Stimulated activated naive CD8-positive, alpha-beta T cell treated with anti-CD3 and anti-CD28 coated beads, Interleukin-15, amount 100 ng/mL, for 72 hours (primary cell): ENCODE results near the gene GLP1R.

Source experiments
- ATAC-seq: fragments of 150-1000 bp; cut with Tn5 transposase; 2 replicates; pipeline ENCODE4 v1.10.0; 2021; ENCODE audit warnings: mild to moderate bottlenecking, moderate library complexity
- DNase-seq, 2 donors: peaks; one replicate each; pipeline ENCODE4 v3.0.0; 2021 to 2022
- H3K27ac Mint-ChIP-seq, 2 donors: one replicate each; pipeline ENCODE4 v1.8.0; 2022; ENCODE audit warnings: mild to moderate bottlenecking in 2 of 2, mixed read lengths in 2 of 2, moderate library complexity in 2 of 2
- H3K27me3 Mint-ChIP-seq: one replicate; pipeline ENCODE4 v1.8.0; 2022; ENCODE audit warnings: mixed read lengths
- H3K4me1 Mint-ChIP-seq: one replicate; pipeline ENCODE4 v1.8.0; 2022; ENCODE audit warnings: mild to moderate bottlenecking, mixed read lengths
- H3K4me3 Mint-ChIP-seq, 2 donors: one replicate each; pipeline ENCODE4 v1.8.0; 2022; ENCODE audit warnings: mild to moderate bottlenecking in 2 of 2, mixed read lengths in 2 of 2, moderate library complexity in 1 of 2
- H3K9me3 Mint-ChIP-seq, 2 donors: one replicate each; pipeline ENCODE4 v1.8.0; 2022; ENCODE audit warnings: mixed read lengths in 2 of 2

GLP1R gene

DNA sequence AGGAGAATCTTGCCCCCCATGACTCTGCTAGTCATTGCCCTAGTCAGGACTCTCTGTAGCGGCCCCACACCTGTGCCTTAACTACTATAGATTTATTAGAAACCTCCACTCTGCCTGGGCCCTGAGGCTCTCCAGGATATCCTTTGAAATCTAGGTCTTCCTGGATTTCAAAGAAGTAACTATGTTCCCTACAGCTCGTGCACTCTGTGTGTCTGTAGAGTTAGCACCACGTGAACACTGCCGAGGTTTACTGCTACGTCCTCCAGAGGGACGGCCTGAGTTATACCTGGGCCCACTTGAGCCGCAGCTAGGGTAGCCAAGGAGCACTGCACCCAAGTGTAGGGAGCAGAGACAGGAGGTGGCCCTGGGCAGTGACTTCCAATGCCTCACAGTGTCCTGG, 19.8 kb downstream of the GLP1R start:
- Mint-ChIP-seq H3K9me3 (no peaks in the 10 kb centered on the region), H3K4me3 (no peak overlapping the region), H3K27ac (no peak overlapping the region), H3K27me3 (peaks cover 34% of the 10 kb centered on the region), H3K4me1 (no peaks in the 10 kb centered on the region)
- no peak for DNase-seq
- ATAC-seq = no peak

DNA sequence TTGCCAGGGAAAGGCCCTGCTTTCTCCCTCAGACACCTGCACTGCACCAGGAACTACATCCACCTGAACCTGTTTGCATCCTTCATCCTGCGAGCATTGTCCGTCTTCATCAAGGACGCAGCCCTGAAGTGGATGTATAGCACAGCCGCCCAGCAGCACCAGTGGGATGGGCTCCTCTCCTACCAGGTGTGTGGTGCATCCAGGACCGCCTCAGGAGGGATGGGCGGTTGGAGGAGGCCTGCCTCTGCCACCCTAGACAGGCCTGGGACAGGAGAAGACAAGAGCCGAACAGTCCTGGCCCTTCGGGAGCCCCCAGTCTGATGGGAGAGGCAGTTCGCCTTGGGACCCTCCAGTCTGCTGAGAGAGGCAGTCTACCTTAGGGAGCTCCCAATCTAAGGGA, 24.2 kb downstream of the GLP1R start:
- peak in 1 of 2 donors; percentile 6 for DNase-seq
- H3K27ac Mint-ChIP-seq = no peak overlapping the region
- H3K4me1 Mint-ChIP-seq = peaks cover 27% of the 10 kb centered on the region
- ATAC-seq = no peak
- H3K4me3 Mint-ChIP-seq = no peak overlapping the region
- no peaks in the 10 kb centered on the region for H3K9me3 Mint-ChIP-seq
- peaks cover 17% of the 10 kb centered on the region for H3K27me3 Mint-ChIP-seq

DNA sequence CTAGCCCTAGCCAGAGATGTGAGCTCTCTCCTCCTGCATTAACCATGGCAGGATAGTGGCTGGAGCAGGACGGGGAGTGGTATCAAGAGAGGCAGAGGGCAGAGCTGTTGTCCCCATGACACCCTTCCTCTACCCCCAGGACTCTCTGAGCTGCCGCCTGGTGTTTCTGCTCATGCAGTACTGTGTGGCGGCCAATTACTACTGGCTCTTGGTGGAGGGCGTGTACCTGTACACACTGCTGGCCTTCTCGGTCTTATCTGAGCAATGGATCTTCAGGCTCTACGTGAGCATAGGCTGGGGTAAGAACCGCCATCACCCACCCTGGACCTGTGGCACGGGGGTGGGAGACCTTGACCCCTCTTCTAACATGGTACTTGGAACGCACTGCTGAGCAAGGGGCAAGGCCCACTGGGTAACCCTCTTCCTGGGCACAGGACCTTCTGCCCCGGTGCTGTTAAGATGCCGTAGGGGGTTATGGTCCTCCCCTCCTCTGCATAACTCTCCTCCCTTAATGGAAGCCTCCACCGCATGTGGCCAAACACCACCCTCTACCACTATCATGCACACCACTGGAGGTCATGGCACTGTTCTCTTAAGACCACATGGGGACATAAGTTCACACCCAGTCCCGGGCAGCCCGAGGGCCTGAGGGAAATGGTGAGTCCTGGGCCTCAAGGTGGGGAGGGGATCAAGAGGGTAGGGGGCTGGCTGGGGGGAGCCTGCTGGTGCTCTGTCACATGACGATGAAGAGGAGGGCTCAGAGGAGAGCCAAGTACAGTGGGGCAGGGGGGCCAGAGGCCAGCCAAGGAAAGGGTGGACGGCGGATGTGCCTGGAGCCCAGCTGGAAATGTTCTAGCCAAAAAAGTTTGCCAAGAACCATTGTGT, 25.1 kb downstream of the GLP1R start:
- ATAC-seq (peak; percentile 14), DNase-seq (peak in 1 of 2 donors; percentile 6)
- no peak overlapping the region for H3K4me3 Mint-ChIP-seq
- no peaks in the 10 kb centered on the region for H3K9me3 Mint-ChIP-seq
- peaks cover 13% of the 10 kb centered on the region for H3K27me3 Mint-ChIP-seq
- H3K27ac Mint-ChIP-seq = peak overlapping the region in 1 of 2 donors; percentile 85
- peaks cover 27% of the 10 kb centered on the region for H3K4me1 Mint-ChIP-seq

DNA sequence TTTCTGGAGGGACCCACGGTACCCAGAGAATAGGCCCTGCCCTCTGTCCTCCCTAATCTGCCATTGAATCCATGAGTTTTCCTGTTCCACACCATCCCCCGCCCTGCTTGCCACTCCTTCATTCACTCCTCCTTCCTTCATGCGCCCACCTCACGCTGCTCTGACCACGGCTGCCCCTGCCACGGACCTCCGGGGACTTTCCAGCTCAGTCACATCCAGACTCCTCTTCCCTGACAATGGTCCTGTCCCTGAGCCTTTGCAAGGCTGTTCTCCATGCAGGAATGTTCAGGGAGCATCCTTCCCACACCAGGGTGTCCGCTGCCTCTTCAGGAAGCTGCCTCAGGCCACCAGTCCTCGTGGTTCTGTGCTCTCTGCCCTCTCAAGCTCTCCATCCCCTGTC, 25.9 kb downstream of the GLP1R start:
- Mint-ChIP-seq H3K4me3 (no peak overlapping the region), H3K27me3 (peaks cover 6% of the 10 kb centered on the region), H3K9me3 (no peaks in the 10 kb centered on the region), H3K27ac (no peak overlapping the region), H3K4me1 (peaks cover 27% of the 10 kb centered on the region)
- ATAC-seq = no peak
- peak in 1 of 2 donors; percentile 1 for DNase-seq

DNA sequence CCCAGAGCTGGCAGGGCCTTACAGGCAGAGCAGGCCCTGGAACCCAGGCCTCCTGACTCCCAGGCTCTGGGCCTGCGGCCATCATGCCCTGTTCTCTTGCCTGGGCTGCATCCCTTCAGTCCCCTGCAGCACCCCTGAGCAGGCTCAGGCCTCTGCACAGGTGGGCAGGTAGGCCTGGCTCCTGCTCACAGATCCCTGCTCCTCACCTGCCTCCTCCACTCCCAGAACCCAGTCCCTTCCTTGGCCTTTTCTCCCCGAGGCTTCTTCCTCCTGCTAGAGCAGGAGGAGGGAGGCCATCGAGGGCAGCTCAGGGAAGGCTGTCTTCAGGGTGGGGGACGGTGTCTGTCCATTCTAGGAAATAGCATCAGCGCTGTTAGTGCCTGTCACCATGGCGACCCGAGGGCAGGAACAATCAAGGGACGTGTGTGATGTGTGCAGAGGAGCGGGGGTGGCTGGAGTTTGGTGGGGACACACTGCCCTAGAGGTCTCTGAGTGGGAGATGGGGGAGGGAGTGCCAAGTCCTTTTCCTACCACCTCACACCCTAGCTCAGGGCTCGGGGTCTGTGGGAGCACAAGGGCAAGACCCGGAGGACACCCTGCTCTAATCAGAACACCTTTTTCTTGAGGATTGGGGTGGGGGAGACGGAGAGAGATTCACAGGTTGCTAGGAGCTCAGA, 26.6 kb downstream of the GLP1R start:
- no peaks in the 10 kb centered on the region for H3K9me3 Mint-ChIP-seq
- H3K4me1 Mint-ChIP-seq = peaks cover 27% of the 10 kb centered on the region
- peaks cover 6% of the 10 kb centered on the region for H3K27me3 Mint-ChIP-seq
- H3K27ac Mint-ChIP-seq = peak overlapping the region in 1 of 2 donors; percentile 10
- no peak overlapping the region for H3K4me3 Mint-ChIP-seq
- DNase-seq = peak in 1 of 2 donors; percentile 4
- no peak for ATAC-seq

DNA sequence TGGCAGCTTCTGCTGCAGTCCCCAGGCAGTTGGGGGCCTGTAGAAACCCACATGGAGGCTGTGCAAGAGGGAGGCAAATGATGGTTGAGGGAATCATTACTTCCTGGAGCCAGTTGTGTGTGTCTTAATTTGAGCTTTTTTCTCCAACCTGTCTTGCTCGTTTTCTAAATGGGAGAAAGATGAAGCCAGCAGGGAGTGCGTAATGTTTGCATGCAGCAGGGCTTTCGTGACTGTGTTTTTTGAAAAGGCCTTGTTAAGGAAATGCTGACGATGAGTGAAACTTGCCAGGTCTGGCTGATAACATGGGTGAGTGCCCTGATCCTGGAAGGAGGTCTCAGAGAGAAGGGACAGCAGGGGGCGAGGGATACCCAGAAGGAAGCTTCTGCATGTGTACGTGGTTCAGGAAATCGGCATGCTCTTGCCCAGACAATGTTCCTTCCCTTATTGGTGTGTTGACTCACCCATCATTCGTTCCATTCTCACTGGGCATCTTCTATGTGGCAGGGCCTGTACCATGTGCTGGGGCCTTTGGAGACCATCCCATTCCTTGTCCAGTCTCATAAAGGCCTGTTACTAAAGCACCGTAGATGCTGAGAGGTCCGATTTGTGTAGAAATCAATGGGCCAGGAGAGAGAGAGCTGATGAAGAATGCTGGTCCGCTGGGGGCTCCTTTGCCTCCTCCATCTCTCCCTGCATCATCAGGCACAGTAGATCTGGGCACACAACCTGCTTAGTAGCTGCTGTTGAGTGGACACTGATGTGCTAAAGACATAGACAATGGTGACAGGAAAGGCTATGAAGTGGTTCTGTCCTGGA, 27.4 kb downstream of the GLP1R start:
- H3K27me3 Mint-ChIP-seq = peaks cover 6% of the 10 kb centered on the region
- no peak overlapping the region for H3K4me3 Mint-ChIP-seq
- no peaks in the 10 kb centered on the region for H3K9me3 Mint-ChIP-seq
- H3K27ac Mint-ChIP-seq = no peak overlapping the region
- ATAC-seq = no peak
- peak in 1 of 2 donors; percentile 4 for DNase-seq
- peaks cover 27% of the 10 kb centered on the region for H3K4me1 Mint-ChIP-seq

DNA sequence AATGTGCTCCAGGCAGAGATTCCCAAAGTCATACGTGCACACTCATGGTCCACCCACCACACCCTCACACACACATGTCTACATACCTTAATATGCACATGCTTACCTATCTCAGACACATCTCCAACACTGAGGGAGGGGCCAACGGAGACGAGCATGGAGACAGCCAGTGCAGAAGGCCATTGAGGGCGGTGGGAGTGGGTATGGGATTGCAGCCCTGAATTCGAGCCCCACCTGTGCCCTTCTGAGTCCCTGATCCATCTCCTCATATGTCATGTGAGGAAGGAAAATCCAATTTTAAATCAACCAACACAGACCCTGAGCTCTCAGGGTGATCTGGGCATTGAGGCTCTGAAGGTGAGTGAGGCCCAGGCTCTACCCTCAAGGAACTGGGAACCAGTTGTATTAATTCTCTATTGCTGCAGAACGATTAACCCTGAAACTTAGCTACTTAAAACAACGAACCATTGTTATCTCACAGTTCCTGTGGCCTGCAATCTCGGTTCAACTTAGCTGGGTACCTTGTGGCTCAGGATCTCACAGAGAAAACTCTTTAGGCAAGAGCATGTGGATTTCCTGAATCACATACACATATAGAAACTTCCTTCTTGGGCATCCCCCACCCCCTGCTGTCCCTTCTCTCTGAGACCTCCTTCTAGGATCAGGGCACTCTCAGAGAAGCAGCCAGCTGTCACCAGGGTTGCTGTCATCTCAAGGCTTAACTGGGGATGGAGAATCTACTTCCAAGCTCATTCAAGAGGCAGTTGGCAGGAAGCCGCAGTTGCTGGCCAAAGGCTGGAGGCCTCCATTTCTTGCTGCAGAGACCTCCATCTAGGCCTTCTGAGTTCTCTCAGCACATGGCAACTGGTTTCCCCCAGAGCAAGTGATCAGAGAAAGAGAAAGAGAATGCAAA, 28.3 kb downstream of the GLP1R start:
- peaks cover 27% of the 10 kb centered on the region for H3K4me1 Mint-ChIP-seq
- peak in 1 of 2 donors; percentile 18 for DNase-seq
- peak overlapping the region in 1 of 2 donors; percentile 70 for H3K27ac Mint-ChIP-seq
- H3K9me3 Mint-ChIP-seq = no peaks in the 10 kb centered on the region
- H3K27me3 Mint-ChIP-seq = peaks cover 6% of the 10 kb centered on the region
- H3K4me3 Mint-ChIP-seq = no peak overlapping the region
- ATAC-seq = peak; percentile 60

DNA sequence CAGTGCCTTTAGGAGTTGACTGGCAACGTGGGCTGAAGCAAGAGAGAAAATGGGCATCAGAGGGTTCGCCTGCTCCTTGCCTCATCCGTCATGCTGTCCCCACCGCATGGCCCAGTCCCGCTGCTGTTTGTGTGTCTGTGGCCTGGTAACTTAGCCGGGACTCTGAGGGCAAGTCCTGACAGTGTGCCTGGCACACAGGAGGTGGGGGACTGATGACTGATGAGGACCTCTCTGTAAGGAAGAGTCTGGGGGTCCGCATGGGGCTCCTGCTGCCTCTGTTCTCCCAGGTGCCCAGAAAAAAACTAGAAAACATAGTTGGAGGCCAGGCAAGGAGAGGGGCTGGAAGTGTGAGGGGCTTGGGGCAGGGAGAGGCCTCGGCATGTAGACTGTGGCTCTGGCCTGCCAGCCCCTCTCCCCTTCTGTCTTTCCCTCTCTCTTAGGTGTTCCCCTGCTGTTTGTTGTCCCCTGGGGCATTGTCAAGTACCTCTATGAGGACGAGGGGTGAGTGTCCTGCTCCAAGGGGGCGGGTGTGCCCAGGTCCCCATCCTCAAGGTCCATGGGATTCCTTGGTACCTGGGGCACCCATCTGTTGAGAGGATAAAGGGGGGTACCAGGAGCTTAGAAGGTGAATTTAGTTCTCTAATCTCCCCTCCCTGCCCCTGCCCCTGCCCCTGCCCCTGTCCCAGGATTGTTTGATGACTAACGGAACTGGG, 29.5 kb downstream of the GLP1R start:
- H3K4me1 Mint-ChIP-seq = peaks cover 32% of the 10 kb centered on the region
- ATAC-seq = no peak

DNA sequence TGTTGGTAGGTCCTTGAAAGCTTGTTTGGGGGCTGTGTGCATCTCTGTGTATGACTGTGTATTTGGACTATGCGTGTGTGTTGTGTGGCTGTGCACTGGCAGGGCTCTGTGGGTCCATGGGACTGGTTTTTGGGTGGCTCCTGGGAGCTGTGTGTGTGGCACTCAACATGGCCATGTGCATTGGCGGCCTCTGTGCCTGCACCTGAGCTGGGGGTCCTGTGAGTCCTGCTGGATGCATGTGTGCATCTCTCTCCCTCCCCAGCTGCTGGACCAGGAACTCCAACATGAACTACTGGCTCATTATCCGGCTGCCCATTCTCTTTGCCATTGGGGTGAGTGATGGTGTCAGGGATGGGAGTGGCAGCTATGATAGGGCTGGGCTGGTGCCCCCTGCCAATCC, 30.1 kb downstream of the GLP1R start:
- Mint-ChIP-seq H3K27me3 (peaks cover 12% of the 10 kb centered on the region), H3K27ac (peak overlapping the region in 1 of 2 donors; percentile 81), H3K4me3 (no peak overlapping the region), H3K9me3 (no peaks in the 10 kb centered on the region), H3K4me1 (peaks cover 39% of the 10 kb centered on the region)
- DNase-seq = no peak
- ATAC-seq = no peak

More for the DNA sequence above, 29.5 kb downstream of the GLP1R start:
- Mint-ChIP-seq H3K27me3 (peaks cover 6% of the 10 kb centered on the region), H3K27ac (no peak overlapping the region), H3K9me3 (no peaks in the 10 kb centered on the region), H3K4me3 (no peak overlapping the region)
- no peak for DNase-seq

DNA sequence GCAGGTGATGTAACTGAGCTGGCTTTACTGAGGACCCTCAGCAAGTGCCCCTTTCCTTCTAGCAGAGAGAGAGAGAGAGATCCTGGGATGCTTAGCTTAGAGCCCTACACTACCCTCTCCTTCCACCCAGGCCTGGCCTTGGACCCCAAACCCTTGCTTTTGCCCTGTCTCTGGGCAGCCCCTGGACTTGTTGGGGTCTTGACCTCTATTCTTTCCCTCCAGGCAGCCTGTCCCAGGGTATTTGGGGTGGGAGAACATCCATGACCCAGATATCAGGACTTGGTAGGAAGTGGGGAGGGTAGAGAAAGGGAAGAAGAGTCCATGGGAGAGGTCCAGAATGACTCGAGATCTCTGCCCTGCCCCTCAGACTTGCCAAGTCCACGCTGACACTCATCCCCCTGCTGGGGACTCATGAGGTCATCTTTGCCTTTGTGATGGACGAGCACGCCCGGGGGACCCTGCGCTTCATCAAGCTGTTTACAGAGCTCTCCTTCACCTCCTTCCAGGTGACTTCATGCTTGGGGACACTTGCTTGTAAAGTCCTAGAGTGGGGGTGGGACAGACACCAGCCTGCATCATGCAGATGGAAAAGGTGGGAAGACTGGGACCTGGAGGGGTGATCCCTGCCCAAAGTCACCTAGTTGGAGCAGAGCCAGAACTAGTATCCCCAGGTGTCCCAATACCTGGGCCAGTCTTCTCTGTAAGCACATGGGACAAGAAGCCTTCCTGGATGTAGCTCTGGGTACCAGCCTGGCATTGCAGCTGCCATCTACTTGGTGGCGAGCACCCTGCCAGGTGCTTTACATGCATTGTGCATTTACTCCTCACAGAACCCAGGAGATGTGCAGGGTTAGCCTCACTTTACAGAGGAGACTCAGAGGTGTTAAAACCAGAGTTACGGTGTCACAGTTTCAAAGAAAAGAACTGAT, 30.9 kb downstream of the GLP1R start:
- Mint-ChIP-seq H3K4me1 (peaks cover 41% of the 10 kb centered on the region), H3K4me3 (no peak overlapping the region), H3K27ac (peak overlapping the region in 1 of 2 donors; percentile 81), H3K27me3 (peaks cover 17% of the 10 kb centered on the region), H3K9me3 (no peaks in the 10 kb centered on the region)
- ATAC-seq (no peak), DNase-seq (no peak)

DNA sequence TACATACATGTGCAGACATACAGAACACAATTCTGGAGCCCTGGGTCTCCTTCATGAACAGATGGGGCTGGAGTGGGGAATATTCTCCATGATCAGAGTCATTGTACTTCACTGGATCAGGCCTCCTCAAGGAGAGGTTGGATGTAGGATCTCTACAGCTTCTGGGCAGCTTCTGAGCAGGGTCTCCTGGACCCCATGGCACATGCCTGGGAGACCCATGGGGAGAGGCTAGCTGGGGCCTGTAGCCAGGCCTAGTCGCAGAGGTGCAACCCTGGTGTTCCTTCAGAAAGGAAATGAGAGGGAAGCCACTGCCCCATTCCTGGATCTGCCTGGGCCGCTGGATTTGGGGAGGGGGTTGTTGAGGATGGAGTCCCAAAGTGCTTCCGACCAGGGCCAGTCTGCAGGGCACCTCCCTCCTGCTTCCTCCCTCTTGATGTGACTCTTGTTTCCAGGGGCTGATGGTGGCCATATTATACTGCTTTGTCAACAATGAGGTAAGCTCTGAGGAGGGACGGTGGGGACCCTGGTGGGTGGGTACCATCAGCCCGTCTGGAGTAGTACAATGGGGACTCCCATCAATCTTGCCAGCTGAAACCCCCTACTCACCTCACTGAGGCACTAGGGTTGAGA, 31.8 kb downstream of the GLP1R start:
- H3K4me3 Mint-ChIP-seq = no peak overlapping the region
- H3K27ac Mint-ChIP-seq = no peak overlapping the region
- peaks cover 34% of the 10 kb centered on the region for H3K4me1 Mint-ChIP-seq
- DNase-seq (no peak), ATAC-seq (no peak)
- H3K9me3 Mint-ChIP-seq = no peaks in the 10 kb centered on the region
- peaks cover 17% of the 10 kb centered on the region for H3K27me3 Mint-ChIP-seq

DNA sequence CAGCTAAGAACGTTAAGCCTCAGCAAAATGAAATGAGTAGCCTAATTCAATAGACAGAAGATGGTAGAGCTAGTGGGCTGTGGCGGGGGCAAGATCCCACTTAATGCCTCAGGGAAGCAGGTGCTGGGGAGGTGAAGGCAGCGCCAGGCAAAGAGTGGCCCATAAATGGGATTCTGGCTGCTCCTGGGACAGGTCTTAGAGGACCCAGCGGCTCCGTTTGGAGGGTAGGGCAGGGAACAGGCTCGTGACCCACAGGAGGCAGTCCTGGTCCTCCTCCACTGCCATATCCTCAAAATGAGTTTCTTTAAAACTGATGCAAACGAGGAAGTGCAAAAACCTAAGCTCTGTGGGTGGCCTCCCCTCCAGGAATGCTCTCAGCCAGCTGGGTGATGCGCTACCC, 33.7 kb downstream of the GLP1R start:
- Mint-ChIP-seq H3K4me1 (peaks cover 41% of the 10 kb centered on the region), H3K4me3 (no peak overlapping the region), H3K9me3 (no peaks in the 10 kb centered on the region), H3K27ac (no peak overlapping the region), H3K27me3 (peaks cover 30% of the 10 kb centered on the region)
- no peak for DNase-seq
- no peak for ATAC-seq

DNA sequence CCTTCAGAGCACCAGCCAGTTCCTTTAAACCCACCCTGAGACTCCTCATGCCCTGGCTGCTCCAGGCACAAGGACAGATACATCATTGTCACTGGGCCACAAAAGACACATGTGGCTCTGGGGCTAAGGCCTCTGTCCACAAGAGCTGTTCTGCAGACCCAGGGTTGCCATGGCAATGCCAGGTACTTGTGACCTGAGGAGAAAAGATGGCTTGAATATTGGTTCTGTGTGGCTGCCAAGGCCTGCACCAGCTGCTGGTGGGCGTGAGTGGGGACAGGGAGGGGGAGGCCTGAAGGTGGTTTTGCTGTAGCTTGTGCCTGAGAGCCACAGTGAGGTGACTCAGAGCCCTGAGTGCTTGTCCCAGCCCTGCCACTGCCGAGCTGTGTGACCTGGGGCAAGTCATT, 34.7 kb downstream of the GLP1R start:
- peak; percentile 38 to 39 for DNase-seq
- Mint-ChIP-seq H3K27me3 (peaks cover 40% of the 10 kb centered on the region), H3K9me3 (no peaks in the 10 kb centered on the region), H3K4me3 (peak overlapping the region in 1 of 2 donors; percentile 28), H3K27ac (no peak overlapping the region), H3K4me1 (peaks cover 39% of the 10 kb centered on the region)
- ATAC-seq = peak; percentile 62
